ENCODE measurements around the gene FCHSD2.

Gene FCHSD2

GRCh38 chr11:73012121-73012863 is 129.8 kb downstream of the FCHSD2 start:
- TF ChIP-seq, protein P1, sequence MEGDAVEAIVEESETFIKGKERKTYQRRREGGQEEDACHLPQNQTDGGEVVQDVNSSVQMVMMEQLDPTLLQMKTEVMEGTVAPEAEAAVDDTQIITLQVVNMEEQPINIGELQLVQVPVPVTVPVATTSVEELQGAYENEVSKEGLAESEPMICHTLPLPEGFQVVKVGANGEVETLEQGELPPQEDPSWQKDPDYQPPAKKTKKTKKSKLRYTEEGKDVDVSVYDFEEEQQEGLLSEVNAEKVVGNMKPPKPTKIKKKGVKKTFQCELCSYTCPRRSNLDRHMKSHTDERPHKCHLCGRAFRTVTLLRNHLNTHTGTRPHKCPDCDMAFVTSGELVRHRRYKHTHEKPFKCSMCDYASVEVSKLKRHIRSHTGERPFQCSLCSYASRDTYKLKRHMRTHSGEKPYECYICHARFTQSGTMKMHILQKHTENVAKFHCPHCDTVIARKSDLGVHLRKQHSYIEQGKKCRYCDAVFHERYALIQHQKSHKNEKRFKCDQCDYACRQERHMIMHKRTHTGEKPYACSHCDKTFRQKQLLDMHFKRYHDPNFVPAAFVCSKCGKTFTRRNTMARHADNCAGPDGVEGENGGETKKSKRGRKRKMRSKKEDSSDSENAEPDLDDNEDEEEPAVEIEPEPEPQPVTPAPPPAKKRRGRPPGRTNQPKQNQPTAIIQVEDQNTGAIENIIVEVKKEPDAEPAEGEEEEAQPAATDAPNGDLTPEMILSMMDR (IDR thresholded peaks at IDR 0.05; ENCODE audit: control insufficient read depth, extremely low read depth, insufficient read depth): no peak
- H3K4me3 ChIP-seq (ENCODE audit: low read depth, low read length): no peak overlapping the region
- DNase-seq (ENCODE audit: low read depth): no peak

GRCh38 chr11:73011126-73011817 is 130.8 kb downstream of the FCHSD2 start:
- no peak overlapping the region for H3K4me3 ChIP-seq (ENCODE audit: low read depth, low read length)
- DNase-seq (ENCODE audit: low read depth): no peak
- TF ChIP-seq, protein P1 (IDR thresholded peaks at IDR 0.05; ENCODE audit: control insufficient read depth, extremely low read depth, insufficient read depth): no peak

DNA sequence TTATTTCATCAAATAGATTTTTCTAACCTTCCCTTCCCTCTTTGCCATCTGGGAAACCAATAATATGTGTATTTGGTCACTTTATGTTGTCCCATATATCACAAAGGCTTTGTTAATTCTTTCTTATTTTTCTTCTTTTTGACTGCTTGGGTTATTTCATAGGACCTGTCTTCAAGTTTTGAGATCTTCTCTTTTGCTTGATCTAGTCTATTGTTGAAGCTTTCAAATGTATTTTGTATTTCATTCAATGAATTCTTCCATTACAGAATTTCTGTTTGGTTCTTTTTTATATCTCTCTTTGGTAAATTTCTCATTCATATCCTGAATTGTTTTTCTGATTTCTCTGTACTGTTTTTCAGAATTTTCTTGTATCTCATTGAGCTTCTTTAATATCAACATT is 132.1 kb downstream of the FCHSD2 start:
- TF ChIP-seq, protein P1 (IDR thresholded peaks at IDR 0.05; ENCODE audit: control insufficient read depth, extremely low read depth, insufficient read depth): no peak
- no peak overlapping the region for H3K4me3 ChIP-seq (ENCODE audit: low read depth, low read length)
- no peak for DNase-seq (ENCODE audit: low read depth)

DNA sequence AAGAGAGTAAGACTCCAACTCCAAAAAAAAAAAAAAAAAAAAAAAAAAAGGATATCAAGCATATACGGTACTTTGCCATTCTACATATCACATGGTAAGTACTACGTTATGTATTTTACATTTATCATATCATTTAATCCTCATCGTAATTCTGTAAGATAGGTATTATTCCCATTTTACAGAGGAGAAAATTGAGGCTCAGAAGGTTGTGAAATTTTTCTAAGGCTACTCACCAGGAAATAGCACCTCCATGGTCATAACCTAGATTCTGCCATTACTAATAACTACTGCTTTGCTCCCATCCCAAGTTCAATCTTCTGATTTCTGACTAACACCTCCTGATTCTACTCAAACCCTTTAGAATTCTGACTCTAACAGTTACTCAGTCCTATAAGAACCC is 138.0 kb downstream of the FCHSD2 start:
- DNase-seq (ENCODE audit: low read depth): no peak
- TF ChIP-seq, protein P1 (IDR thresholded peaks at IDR 0.05; ENCODE audit: control insufficient read depth, extremely low read depth, insufficient read depth): no peak
- H3K4me3 ChIP-seq (ENCODE audit: low read depth, low read length): no peak overlapping the region

- TF ChIP-seq, protein P1 (IDR thresholded peaks at IDR 0.05; ENCODE audit: control insufficient read depth, extremely low read depth, insufficient read depth): no peak
- H3K4me3 ChIP-seq (ENCODE audit: low read depth, low read length): no peak overlapping the region
- DNase-seq (ENCODE audit: low read depth): no peak
Observed at GRCh38 chr11:73003088-73003487, 139.0 kb downstream of the FCHSD2 start.

- DNase-seq (ENCODE audit: low read depth): no peak
- no peak overlapping the region for H3K4me3 ChIP-seq (ENCODE audit: low read depth, low read length)
- TF ChIP-seq, protein P1 (IDR thresholded peaks at IDR 0.05; ENCODE audit: control insufficient read depth, extremely low read depth, insufficient read depth): no peak
Observed at GRCh38 chr11:73002214-73002613, 139.9 kb downstream of the FCHSD2 start.

Measured in LNCaP clone FGC (cell line).